Renal cortical epithelial cell (primary cell): Measurements from ENCODE around the gene SLC1A7. TPM values are rescaled to one million over a fixed set of nuclear protein-coding genes. Genes with fewer than 3 reads are reported as not detected.

Experiments used
- DNase-seq: peaks from one replicate; pipeline ENCODE4 v3.0.0-alpha.2; 2011; ENCODE audit warnings: low read depth
- total RNA-seq: library from RNA; depleted of rRNA; stranded (reverse); fragments of >200 nt; gene quantifications from 2 replicates; pipeline ENCODE4 v1.2.3, GENCODE V29; 2014

The SLC1A7 gene
- total RNA-seq, 1 donor from 2014 or later, result not detected

GRCh38 chr1:53116307-53116810, 26.1 kb downstream of the SLC1A7 start:
- DNase-seq, result no peak

DNA sequence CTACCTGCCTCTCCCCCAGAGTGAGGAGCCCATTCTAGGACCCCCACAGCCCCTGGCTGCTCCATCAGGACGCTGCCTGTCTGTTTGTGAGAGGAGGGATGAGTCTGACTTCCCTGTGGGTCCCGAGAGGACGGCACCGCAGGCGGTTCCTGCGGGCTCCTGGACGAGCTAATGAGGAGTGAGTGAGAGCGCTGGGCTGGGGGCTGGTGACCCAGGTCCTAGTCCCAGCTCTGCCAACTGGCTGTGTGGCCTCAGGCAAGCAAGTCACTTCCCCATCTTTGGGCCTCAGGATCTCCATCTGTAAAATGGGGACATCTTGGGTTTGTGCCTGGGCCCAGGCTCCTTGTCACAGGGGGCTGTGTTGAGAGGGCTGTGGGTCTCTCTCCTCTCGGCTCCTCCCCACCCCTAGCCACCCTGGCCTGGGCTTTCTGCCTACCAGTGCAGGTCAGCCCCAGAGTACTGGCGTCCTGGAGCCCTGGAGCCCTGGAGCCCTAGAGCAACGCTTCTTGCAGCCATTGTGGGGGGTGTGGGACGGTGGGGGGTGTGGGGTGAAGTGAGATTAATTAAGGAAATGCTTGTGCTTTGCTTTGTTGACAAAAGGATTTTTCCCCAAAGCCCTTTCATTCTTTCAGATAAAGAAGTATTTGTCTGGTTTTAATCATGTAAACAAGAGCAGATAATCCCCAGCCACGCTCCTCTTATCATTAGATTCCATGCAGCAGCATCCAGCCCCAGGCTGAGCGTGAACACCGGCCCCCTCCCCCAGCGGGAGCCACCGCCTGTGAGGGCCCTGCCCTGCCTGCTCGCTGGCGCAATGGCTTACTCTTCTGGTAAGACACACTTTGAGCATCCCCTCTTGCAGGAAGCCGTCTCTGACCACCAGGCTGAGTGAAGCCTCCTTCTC, 26.8 kb downstream of the SLC1A7 start:
- no peak for DNase-seq

GRCh38 chr1:53114581-53115400, 27.6 kb downstream of the SLC1A7 start:
- no peak for DNase-seq

- DNase-seq, result no peak
Measured at GRCh38 chr1:53114090-53114489, 28.3 kb downstream of the SLC1A7 start.

- DNase-seq, result no peak
Measured at GRCh38 chr1:53112861-53113260, 29.6 kb downstream of the SLC1A7 start.

DNA sequence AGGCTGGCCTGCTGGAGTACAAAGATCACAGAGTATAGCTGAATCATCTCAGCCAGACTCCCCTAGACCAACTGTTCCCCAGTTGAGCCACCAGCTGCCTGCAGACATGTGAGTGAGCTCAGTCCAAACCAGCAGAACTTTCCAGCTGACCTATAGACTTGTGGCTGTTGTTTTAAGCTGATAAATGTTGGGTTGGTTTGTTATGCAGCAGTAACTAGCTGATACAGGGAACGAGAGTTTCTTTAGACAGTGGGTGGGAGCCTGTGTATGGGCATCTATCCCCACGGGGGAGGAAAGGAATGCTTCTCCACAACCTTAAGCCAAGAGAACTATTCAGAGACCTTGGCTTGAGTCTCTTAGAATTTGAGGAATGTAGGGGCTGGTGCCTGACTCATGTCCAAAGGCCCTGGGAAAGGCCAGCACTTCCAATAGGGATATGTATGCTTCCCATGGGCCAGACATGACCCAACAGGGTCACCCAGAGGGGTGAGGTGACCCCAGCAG, 30.1 kb downstream of the SLC1A7 start:
- peak; percentile 77 for DNase-seq

GRCh38 chr1:53111693-53112092, 30.7 kb downstream of the SLC1A7 start:
- DNase-seq, result no peak

DNA sequence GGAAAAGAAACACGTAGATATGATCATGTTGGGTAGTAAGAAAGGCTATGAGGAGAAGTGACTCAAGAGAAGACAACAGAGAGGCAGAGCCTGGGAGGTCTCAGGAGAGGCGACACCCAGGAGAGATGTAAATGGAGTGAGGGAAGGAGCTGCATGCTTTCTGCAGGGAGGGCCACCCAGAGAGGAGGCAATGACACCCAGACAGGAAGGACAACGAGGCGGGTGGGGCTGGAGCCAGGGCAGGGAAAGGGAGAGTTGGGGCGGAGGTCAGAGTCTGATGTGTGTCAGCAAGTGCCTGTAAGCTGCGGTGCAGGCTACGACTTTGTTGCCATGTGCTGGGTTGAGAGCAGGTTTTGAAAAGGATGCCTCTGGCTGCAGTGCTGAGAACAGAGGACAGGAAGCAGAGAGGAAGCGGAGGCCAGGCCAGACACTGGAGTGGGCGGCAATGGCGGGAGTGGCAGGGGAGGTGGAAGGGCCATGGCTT, 31.3 kb downstream of the SLC1A7 start:
- DNase-seq, result no peak

DNA sequence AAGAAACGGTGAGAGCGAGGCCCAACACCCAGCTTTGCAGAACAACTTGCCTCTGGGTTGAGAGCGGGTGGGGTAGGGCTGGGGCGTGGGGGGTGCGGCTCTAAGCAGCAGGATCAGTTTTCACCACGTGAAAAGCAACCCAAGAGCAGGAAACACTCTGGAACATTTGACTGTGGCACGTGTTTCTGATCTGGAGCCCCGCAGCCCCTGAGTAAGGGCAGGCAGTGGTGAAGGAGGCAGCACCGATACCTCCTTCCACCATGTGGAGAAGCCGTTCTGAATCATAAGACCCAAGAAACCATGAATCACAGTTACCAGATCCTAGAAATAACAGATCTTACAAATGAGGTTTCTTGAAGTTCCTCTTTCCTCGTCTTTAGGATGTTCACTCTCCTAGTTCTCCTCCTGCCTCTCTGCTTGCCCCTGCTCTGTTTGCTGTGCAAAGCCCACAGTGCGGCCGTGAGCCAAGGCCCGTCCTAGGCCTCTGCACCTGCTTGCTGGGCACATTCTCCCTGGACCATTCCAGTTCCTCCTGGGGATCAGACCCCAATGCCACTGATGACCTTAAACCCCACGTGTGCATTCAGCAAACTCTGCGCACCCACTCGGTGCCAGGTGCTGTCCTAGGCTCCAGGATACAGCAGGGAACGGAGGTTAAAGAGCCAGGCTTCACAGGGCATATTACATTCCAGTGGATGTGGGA, 31.9 kb downstream of the SLC1A7 start:
- peak; percentile 36 for DNase-seq

DNA sequence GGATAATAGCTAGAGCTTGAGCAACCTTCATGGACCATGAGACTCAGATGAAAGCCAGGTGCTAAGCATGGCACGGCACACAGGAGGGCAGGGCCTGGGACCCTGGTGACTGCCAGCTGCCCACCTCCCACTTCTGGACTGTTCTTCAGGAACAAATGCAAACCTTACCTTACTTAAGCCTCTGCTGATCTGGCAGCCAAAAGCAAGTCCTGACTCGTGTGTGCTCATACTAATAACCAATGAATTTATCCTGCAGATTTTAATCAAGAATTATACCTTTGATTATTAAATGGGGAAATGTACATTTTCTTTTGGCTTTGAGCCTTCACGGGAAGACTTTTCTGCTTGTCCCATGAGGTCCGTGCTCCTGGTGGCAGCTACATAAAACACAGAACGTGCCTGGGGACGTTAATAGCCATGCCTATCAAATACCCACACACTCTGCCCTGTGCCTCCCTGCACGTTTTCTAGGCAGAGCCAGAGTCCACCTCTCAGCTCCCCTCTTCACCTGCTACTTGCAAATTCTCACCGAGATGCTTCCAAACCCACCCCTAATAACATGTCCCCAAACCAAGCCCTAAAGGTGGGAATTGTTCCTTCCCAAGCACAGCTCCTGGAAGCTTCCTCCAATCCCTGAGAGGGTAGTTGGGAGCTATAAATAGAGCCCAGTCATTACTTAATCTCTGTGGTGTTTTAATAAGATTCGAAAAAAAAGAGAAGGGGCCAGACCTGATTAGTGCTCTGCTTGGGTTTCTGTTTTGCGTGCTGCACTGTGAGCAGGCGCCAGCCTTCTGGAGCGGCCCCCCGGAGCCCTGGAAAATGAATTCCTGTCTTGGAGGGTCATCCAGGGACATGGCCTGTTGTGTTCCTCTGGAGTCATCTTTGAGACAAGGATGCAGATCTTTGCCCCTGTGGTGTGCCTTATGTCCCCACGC, 33.5 kb downstream of the SLC1A7 start:
- no peak for DNase-seq

GRCh38 chr1:53107570-53108322, 34.7 kb downstream of the SLC1A7 start:
- DNase-seq, result no peak

GRCh38 chr1:53107090-53107489, 35.3 kb downstream of the SLC1A7 start:
- DNase-seq, result no peak

DNA sequence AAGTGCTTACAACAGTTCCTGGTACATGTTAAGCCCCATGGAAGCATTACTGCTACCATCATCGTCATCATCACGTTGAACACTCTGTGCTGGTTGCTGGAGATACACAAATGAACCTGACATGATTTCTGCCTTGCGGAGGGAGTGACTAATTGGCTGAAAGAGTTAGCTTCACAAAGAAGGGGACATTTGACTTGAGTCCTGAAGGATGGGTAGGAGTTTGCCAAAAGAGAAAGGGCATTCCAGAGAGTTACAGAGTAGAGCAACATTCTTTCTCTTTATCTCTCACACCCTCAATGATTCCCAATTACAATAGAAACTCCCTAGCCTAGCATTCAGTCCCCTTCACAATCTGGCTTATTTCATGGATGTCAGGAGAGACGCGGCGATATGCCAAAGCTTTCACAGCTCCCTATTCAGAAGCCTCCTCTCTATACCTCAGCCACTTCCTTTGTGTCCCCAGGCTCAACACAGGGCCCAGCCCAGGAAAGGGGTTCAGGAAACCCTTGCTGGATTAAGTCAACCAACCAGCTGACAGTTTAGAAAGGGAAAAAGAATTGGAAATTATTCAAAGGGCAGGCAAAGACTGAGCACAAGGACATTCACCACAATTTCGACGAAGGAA, 38.0 kb downstream of the SLC1A7 start:
- no peak for DNase-seq

DNA sequence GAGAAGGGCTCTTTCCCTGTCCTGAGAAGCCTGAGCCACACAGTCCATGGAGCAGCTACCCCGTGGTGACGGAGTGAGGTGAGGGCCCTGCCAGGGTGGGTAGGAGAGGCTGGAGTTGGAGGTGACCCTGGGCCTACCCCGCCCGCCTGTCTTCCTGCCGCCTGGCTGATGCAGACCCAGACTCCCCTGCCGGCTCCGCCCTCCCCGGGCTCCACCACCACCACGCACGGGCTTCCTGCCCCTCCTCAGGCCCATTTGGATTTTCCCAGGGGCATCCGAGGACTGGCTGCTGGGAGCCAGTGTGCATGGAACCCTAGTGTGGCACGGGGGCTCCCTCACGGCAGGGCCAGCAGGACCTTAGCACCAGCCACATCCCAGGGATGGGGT, 47.9 kb downstream of the SLC1A7 start:
- no peak for DNase-seq

- no peak for DNase-seq
Measured at GRCh38 chr1:53093778-53094532, 48.5 kb downstream of the SLC1A7 start.

DNA sequence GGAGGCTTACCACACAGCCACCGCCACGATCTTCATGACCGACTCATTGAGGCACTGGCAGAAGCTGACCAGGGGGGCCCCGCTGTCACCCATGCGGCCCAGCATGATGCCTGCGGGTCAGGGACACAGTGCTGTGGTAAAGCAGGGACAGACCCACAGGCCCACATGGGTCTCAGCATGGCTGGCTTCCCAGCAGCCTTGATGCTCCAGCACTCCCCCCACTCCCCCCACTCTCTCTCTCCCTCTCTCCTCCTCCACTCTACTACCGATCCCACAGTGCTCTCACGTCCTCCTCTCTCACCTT, 49.0 kb downstream of the SLC1A7 start:
- DNase-seq, result no peak

DNA sequence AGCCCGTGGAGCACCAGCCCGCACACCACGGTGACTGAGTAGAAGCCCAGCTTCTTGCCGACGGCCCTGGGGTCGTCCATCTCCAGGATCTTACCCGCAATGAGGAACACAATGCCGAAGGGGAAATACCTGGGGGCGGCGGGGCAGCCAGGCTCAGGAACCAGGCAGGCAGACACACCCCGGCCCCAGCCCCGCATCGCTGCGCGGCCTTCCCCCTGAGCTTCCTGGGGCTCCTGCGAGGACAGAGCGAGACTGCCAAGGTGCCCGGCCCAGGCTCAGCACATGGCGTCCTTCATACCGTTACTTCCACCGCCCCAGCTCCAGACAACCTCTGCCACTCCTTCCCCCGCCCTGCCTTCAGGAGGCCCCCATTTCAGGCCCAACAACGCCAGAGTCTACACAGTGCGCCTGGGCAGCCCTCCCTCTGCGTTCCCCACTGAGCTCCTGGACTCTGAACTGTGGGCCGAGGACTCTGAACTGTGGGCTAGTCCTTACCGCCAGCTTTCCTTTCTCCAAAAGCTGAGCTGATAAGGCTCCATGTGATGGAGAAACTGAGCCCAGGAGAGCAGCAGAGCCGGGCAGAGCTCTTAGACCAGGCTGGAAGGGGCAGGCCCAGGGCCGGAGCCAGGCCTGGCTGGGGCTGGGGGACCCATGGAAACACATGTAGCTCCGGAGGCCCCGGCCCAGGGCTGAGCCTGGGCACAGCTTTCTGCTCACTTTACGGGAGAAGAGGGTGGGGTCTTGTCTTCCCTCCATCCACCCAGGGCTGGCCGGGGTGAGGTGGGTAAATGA, 49.6 kb downstream of the SLC1A7 start:
- DNase-seq, result no peak
